ENCODE results near the gene NOS1AP. TPM values are rescaled to one million over a fixed set of nuclear protein-coding genes. Genes with fewer than 3 reads are reported as not detected.

The NOS1AP gene
- total and polyA plus RNA-seq, 2 experiments from 2014 or later, result 5.8 to 6.6 TPM

- Mint-ChIP-seq H3K27me3 (ENCODE audit: insufficient read depth, low read depth, poor library complexity) (peaks cover 9% of the 10 kb centered on the region), H3K27ac (peak overlapping the region; percentile 7), H3K36me3 (ENCODE audit: low read depth) (peaks cover 9% of the 10 kb centered on the region; the same call in 2 of the 3 replicates), H3K4me1 (peaks cover 31% of the 10 kb centered on the region), H3K4me3 (no peak overlapping the region), H3K9me3 (peaks cover 4% of the 10 kb centered on the region; the same call in 2 of the 3 replicates)
- Histone ChIP-seq H3K27me3 (ENCODE audit: insufficient read depth) (no peaks in the 10 kb centered on the region), H3K79me2 (replicated peaks; ENCODE audit: insufficient read depth) (peaks cover 11% of the 10 kb centered on the region), H3K4me3 (no peak overlapping the region), H3K9me2 (ENCODE audit: insufficient read depth) (no peaks in the 10 kb centered on the region), H3K4me1 (ENCODE audit: insufficient read depth) (0 out of 2 replicates have a peak, but pooled peaks cover 3% of the 10 kb centered on the region), H4K20me1 (replicated peaks; ENCODE audit: insufficient read depth) (peaks cover 4% of the 10 kb centered on the region), H2AFZ (no peak overlapping the region), H3K36me3 (ENCODE audit: insufficient read depth) (no peaks in the 10 kb centered on the region), H3K4me2 (no peak overlapping the region), H3K27ac (ENCODE audit: low read depth) (0 out of 2 replicates have a peak overlapping the region, but pooled peaks have one; percentile 1), H3F3A (replicated peaks; ENCODE audit: low read depth) (no peaks in the 10 kb centered on the region)
- DNase-seq (ENCODE audit: low spot score), result peak; percentile 34
- peak; percentile 48; the same call in 2 of the 3 replicates for ATAC-seq
- no peak for TF ChIP-seq REST (IDR thresholded peaks at IDR 0.05; ENCODE audit: unreplicated experiment)
- no peak for TF ChIP-seq ZNF331 (CRISPR knock-in tag; IDR thresholded peaks at IDR 0.05; ENCODE audit: low read depth)
Measured at GRCh38 chr1:162128693-162129356, 59.3 kb downstream of the NOS1AP start.

GRCh38 chr1:162130308-162130707 is 60.8 kb downstream of the NOS1AP start:
- peaks cover 3% of the 10 kb centered on the region; the same call in 2 of the 3 replicates for H3K9me3 Mint-ChIP-seq
- TF ChIP-seq ZNF114 (CRISPR knock-in tag; IDR thresholded peaks at IDR 0.05), result no peak
- no peak for TF ChIP-seq ETS1 (IDR thresholded peaks at IDR 0.05)
- no peak for TF ChIP-seq ZNF331 (CRISPR knock-in tag; IDR thresholded peaks at IDR 0.05; ENCODE audit: low read depth)
- TF ChIP-seq, protein P1, sequence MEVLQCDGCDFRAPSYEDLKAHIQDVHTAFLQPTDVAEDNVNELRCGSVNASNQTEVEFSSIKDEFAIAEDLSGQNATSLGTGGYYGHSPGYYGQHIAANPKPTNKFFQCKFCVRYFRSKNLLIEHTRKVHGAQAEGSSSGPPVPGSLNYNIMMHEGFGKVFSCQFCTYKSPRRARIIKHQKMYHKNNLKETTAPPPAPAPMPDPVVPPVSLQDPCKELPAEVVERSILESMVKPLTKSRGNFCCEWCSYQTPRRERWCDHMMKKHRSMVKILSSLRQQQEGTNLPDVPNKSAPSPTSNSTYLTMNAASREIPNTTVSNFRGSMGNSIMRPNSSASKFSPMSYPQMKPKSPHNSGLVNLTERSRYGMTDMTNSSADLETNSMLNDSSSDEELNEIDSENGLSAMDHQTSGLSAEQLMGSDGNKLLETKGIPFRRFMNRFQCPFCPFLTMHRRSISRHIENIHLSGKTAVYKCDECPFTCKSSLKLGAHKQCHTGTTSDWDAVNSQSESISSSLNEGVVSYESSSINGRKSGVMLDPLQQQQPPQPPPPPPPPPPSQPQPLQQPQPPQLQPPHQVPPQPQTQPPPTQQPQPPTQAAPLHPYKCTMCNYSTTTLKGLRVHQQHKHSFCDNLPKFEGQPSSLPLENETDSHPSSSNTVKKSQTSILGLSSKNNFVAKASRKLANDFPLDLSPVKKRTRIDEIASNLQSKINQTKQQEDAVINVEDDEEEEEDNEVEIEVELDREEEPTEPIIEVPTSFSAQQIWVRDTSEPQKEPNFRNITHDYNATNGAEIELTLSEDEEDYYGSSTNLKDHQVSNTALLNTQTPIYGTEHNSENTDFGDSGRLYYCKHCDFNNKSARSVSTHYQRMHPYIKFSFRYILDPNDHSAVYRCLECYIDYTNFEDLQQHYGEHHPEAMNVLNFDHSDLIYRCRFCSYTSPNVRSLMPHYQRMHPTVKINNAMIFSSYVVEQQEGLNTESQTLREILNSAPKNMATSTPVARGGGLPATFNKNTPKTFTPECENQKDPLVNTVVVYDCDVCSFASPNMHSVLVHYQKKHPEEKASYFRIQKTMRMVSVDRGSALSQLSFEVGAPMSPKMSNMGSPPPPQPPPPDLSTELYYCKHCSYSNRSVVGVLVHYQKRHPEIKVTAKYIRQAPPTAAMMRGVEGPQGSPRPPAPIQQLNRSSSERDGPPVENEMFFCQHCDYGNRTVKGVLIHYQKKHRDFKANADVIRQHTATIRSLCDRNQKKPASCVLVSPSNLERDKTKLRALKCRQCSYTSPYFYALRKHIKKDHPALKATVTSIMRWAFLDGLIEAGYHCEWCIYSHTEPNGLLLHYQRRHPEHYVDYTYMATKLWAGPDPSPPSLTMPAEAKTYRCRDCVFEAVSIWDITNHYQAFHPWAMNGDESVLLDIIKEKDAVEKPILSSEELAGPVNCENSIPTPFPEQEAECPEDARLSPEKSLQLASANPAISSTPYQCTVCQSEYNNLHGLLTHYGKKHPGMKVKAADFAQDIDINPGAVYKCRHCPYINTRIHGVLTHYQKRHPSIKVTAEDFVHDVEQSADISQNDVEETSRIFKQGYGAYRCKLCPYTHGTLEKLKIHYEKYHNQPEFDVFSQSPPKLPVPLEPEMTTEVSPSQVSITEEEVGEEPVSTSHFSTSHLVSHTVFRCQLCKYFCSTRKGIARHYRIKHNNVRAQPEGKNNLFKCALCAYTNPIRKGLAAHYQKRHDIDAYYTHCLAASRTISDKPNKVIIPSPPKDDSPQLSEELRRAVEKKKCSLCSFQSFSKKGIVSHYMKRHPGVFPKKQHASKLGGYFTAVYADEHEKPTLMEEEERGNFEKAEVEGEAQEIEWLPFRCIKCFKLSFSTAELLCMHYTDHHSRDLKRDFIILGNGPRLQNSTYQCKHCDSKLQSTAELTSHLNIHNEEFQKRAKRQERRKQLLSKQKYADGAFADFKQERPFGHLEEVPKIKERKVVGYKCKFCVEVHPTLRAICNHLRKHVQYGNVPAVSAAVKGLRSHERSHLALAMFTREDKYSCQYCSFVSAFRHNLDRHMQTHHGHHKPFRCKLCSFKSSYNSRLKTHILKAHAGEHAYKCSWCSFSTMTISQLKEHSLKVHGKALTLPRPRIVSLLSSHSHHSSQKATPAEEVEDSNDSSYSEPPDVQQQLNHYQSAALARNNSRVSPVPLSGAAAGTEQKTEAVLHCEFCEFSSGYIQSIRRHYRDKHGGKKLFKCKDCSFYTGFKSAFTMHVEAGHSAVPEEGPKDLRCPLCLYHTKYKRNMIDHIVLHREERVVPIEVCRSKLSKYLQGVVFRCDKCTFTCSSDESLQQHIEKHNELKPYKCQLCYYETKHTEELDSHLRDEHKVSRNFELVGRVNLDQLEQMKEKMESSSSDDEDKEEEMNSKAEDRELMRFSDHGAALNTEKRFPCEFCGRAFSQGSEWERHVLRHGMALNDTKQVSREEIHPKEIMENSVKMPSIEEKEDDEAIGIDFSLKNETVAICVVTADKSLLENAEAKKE (CRISPR knock-in tag; IDR thresholded peaks at IDR 0.05), result no peak
- no peak for TF ChIP-seq EZH2 (IDR thresholded peaks at IDR 0.05; ENCODE audit: low read depth, unreplicated experiment)
- TF ChIP-seq NANOG (IDR thresholded peaks at IDR 0.05; ENCODE audit: borderline replicate concordance), result no peak
- no peak for TF ChIP-seq CREB1 (CRISPR knock-in tag; IDR thresholded peaks at IDR 0.05; ENCODE audit: low read depth)

More at GRCh38 chr1:162130308-162130707, 60.8 kb downstream of the NOS1AP start:
- Mint-ChIP-seq H3K4me3 (no peak overlapping the region), H3K27me3 (ENCODE audit: insufficient read depth, low read depth, poor library complexity) (peaks cover 8% of the 10 kb centered on the region), H3K4me1 (peaks cover 44% of the 10 kb centered on the region), H3K36me3 (ENCODE audit: low read depth) (peaks cover 4% of the 10 kb centered on the region; the same call in 2 of the 3 replicates), H3K27ac (no peak overlapping the region)
- Histone ChIP-seq H3F3A (replicated peaks; ENCODE audit: low read depth) (no peaks in the 10 kb centered on the region), H3K4me3 (no peak overlapping the region), H3K4me2 (no peak overlapping the region), H3K27me3 (ENCODE audit: insufficient read depth) (no peaks in the 10 kb centered on the region), H3K4me1 (ENCODE audit: insufficient read depth) (0 out of 2 replicates have a peak, but pooled peaks cover 8% of the 10 kb centered on the region), H3K79me2 (replicated peaks; ENCODE audit: insufficient read depth) (peaks cover 18% of the 10 kb centered on the region), H3K36me3 (ENCODE audit: insufficient read depth) (no peaks in the 10 kb centered on the region), H3K27ac (ENCODE audit: low read depth) (no peak overlapping the region), H4K20me1 (replicated peaks; ENCODE audit: insufficient read depth) (peaks cover 7% of the 10 kb centered on the region), H3K9me2 (ENCODE audit: insufficient read depth) (no peaks in the 10 kb centered on the region), H2AFZ (no peak overlapping the region)
- DNase-seq (ENCODE audit: low spot score) (no peak), ATAC-seq (no peak)
